GM23338 (cell line): ENCODE data around the gene MAP2K5. TPM values are rescaled to one million over a fixed set of nuclear protein-coding genes. Genes with fewer than 3 reads are reported as not detected.

Experiments used
- ATAC-seq: fragments of 200-7000 bp; cut with Tn5 transposase; 3 replicates; pipeline ENCODE4 v1.9.1; 2020
- DNase-seq: peaks from one replicate; pipeline ENCODE4 v3.0.0-alpha.2; 2015; ENCODE audit warnings: low spot score
- H2AFZ ChIP-seq: fragments of 200-600 bp; sonication (generic); 2 replicates; pipeline ENCODE4 v1.8.0; 2016; ENCODE audit warnings: antibody characterized with exemption, mild to moderate bottlenecking, moderate library complexity
- H3F3A ChIP-seq: fragments of 200-600 bp; sonication (generic); replicated peaks from 2 replicates; pipeline ENCODE4 v1.8.0; 2017; ENCODE audit warnings: antibody characterized with exemption, mixed run types, low read depth
- H3K27ac ChIP-seq: fragments of 200-600 bp; sonication (generic); 2 replicates; pipeline ENCODE4 v1.6.1; 2016; ENCODE audit warnings: low read depth
- H3K27me3 ChIP-seq: fragments of 200-600 bp; sonication (generic); 2 replicates; pipeline ENCODE4 v1.8.0; 2016; ENCODE audit warnings: mild to moderate bottlenecking, mixed run types, moderate library complexity; ENCODE audit not compliant: insufficient read depth
- H3K36me3 ChIP-seq: fragments of 200-600 bp; sonication (generic); 2 replicates; pipeline ENCODE4 v1.8.0; 2016; ENCODE audit warnings: mild to moderate bottlenecking; ENCODE audit not compliant: insufficient read depth
- H3K4me1 ChIP-seq: fragments of 200-600 bp; sonication (generic); 2 replicates; pipeline ENCODE4 v1.8.0; 2016; ENCODE audit warnings: mild to moderate bottlenecking, moderate library complexity; ENCODE audit not compliant: insufficient read depth
- H3K4me2 ChIP-seq: fragments of 200-600 bp; sonication (generic); 2 replicates; pipeline ENCODE4 v1.7.1; 2017; ENCODE audit warnings: mixed run types
- H3K4me3 ChIP-seq: fragments of 200-600 bp; sonication (generic); 2 replicates; pipeline ENCODE4 v1.6.1; 2016; ENCODE audit warnings: mixed run types
- H3K79me2 ChIP-seq: fragments of 200-600 bp; sonication (generic); replicated peaks from 2 replicates; pipeline ENCODE4 v1.8.0; 2017; ENCODE audit warnings: mild to moderate bottlenecking; ENCODE audit not compliant: insufficient read depth
- H3K9me2 ChIP-seq: fragments of 200-600 bp; sonication (generic); 2 replicates; pipeline ENCODE4 v1.8.0; 2017; ENCODE audit not compliant: insufficient read depth
- H4K20me1 ChIP-seq: fragments of 200-600 bp; sonication (generic); replicated peaks from 2 replicates; pipeline ENCODE4 v1.8.0; 2017; ENCODE audit warnings: mild to moderate bottlenecking; ENCODE audit not compliant: insufficient read depth
- H3K27ac Mint-ChIP-seq: 2 replicates; pipeline ENCODE4 v1.8.0; 2020; ENCODE audit warnings: inconsistent platforms, mild to moderate bottlenecking, moderate library complexity, mixed read lengths
- H3K27me3 Mint-ChIP-seq: 3 replicates; pipeline ENCODE4 v1.8.0; 2022; ENCODE audit warnings: low read depth, mild to moderate bottlenecking, moderate library complexity, mixed read lengths, inconsistent platforms; ENCODE audit not compliant: insufficient read depth, poor library complexity
- H3K36me3 Mint-ChIP-seq: 3 replicates; pipeline ENCODE4 v1.8.0; 2021; ENCODE audit warnings: low read depth, mild to moderate bottlenecking, inconsistent platforms, moderate library complexity, mixed read lengths
- H3K4me1 Mint-ChIP-seq: 3 replicates; pipeline ENCODE4 v1.8.0; 2020; ENCODE audit warnings: mild to moderate bottlenecking, inconsistent platforms, mixed read lengths
- H3K4me3 Mint-ChIP-seq: 3 replicates; pipeline ENCODE4 v1.8.0; 2021; ENCODE audit warnings: moderate library complexity, mild to moderate bottlenecking, inconsistent platforms, mixed read lengths
- H3K9me3 Mint-ChIP-seq: 3 replicates; pipeline ENCODE4 v1.8.0; 2020; ENCODE audit warnings: moderate library complexity, mild to moderate bottlenecking, inconsistent platforms, mixed read lengths
- CREB1 ChIP-seq: fragments of 250-450 bp; sonication (Bioruptor Pico); IDR thresholded peaks from 2 replicates; pipeline ENCODE4 v1.5.0; 2020; ENCODE audit warnings: low read depth, mild to moderate bottlenecking, moderate library complexity
- CTCF ChIP-seq, 2 experiments: fragments of 200-600 bp in 1 of 2; sonication (generic) in 1 of 2; conservative IDR thresholded peaks; 2 replicates each; pipeline versions ENCODE4 v1.5.1 to v1.6.1; 2016 to 2017; ENCODE audit warnings: antibody characterized with exemption in 2 of 2, low read depth in 2 of 2, mild to moderate bottlenecking in 2 of 2, moderate library complexity in 1 of 2
- ETS1 ChIP-seq: IDR thresholded peaks from 2 replicates; pipeline ENCODE4 v1.6.1; 2016; ENCODE audit warnings: antibody characterized with exemption
- EZH2 ChIP-seq: fragments of 200-600 bp; sonication (generic); IDR thresholded peaks from one replicate; pipeline ENCODE4 v1.8.0; 2017; ENCODE audit warnings: antibody characterized with exemption, mild to moderate bottlenecking, low read depth; ENCODE audit not compliant: unreplicated experiment
- JUNB ChIP-seq: IDR thresholded peaks from one replicate; pipeline ENCODE4 v1.6.1; 2016; ENCODE audit warnings: antibody characterized with exemption; ENCODE audit not compliant: unreplicated experiment
- NANOG ChIP-seq: IDR thresholded peaks from 2 replicates; pipeline ENCODE4 v1.6.1; 2016; ENCODE audit warnings: antibody characterized with exemption, borderline replicate concordance
- POLR2AphosphoS5 ChIP-seq: IDR thresholded peaks from 2 replicates; pipeline ENCODE4 v1.6.1; 2016; ENCODE audit warnings: antibody characterized with exemption, low read depth
- REST ChIP-seq: IDR thresholded peaks from one replicate; pipeline ENCODE4 v1.6.1; 2018; ENCODE audit warnings: antibody characterized with exemption; ENCODE audit not compliant: unreplicated experiment
- STAT1 ChIP-seq: IDR thresholded peaks from one replicate; pipeline ENCODE4 v1.6.1; 2016; ENCODE audit warnings: antibody characterized with exemption; ENCODE audit not compliant: unreplicated experiment
- ZNF114 ChIP-seq: fragments of 250-450 bp; sonication (Bioruptor Pico); IDR thresholded peaks from 2 replicates; pipeline ENCODE4 v1.5.0; 2020; ENCODE audit warnings: mild to moderate bottlenecking, moderate library complexity
- ZNF331 ChIP-seq: fragments of 250-450 bp; sonication (Bioruptor Pico); IDR thresholded peaks from 2 replicates; pipeline ENCODE4 v1.5.0; 2020; ENCODE audit warnings: low read depth, mild to moderate bottlenecking, moderate library complexity
- ZNF462 ChIP-seq: fragments of 250-450 bp; sonication (Bioruptor Pico); IDR thresholded peaks from 2 replicates; pipeline ENCODE4 v1.5.0; 2020; ENCODE audit warnings: mild to moderate bottlenecking, moderate library complexity
- polyA plus RNA-seq: library from polyadenylated mRNA; unstranded; fragments of >200 nt; fragmentation: Nextera tagmentation; extraction: Ambion mirVana; gene quantifications from 2 replicates; pipeline ENCODE4 v1.2.1, GENCODE V29; 2016
- total RNA-seq: library from RNA; depleted of rRNA; stranded (reverse); fragments of >200 nt; shearing (Covaris generic); gene quantifications from 2 replicates; pipeline ENCODE4 v1.2.3, GENCODE V29; 2014

MAP2K5 gene
- total and polyA plus RNA-seq, 2 experiments from 2014 or later: 6.5 to 13.6 TPM

- Histone ChIP-seq H2AFZ (no peak overlapping the region), H4K20me1 (no peaks in the 10 kb centered on the region), H3K4me3 (no peak overlapping the region), H3K36me3 (no peaks in the 10 kb centered on the region), H3K79me2 (no peaks in the 10 kb centered on the region), H3K4me2 (no peak overlapping the region), H3K9me2 (no peaks in the 10 kb centered on the region), H3F3A (no peaks in the 10 kb centered on the region), H3K4me1 (no peaks in the 10 kb centered on the region), H3K27ac (no peak overlapping the region), H3K27me3 (no peaks in the 10 kb centered on the region)
- DNase-seq (no peak), ATAC-seq (no peak)
- Mint-ChIP-seq H3K36me3 (no peaks in the 10 kb centered on the region; the same call in 1 of the 3 replicates), H3K4me1 (no peaks in the 10 kb centered on the region), H3K4me3 (no peak overlapping the region), H3K27ac (no peak overlapping the region), H3K27me3 (no peaks in the 10 kb centered on the region), H3K9me3 (no peaks in the 10 kb centered on the region)
- no peak for TF ChIP-seq POLR2AphosphoS5
- no peak for TF ChIP-seq JUNB
- no peak for TF ChIP-seq ZNF114 (CRISPR knock-in tag)
- no peak for TF ChIP-seq ETS1
- TF ChIP-seq NANOG: no peak
- TF ChIP-seq ZNF462: no peak
- no peak for TF ChIP-seq EZH2
- TF ChIP-seq CTCF (conservative IDR thresholded peaks at IDR 0.05; ENCODE audit: low read depth in 2 of 2): no peak
- TF ChIP-seq STAT1: no peak
- TF ChIP-seq CREB1: no peak
- no peak for TF ChIP-seq REST
- TF ChIP-seq ZNF331 (CRISPR knock-in tag): no peak
These were observed 79.6 kb downstream of the MAP2K5 start for GRCh38 chr15:67622110-67622509.
